GM18507 (cell line): ENCODE results near the gene UVRAG.

ENCODE experiments used
- DNase-seq: peaks from one replicate; pipeline ENCODE4 v3.0.0; 2011; ENCODE audit warnings: low read depth; ENCODE audit not compliant: insufficient read length; ENCODE audit errors: extremely low spot score
- FAIRE-seq: peaks from 2 replicates; lab custom pipeline; 2011; peaks lifted over from hg19 to GRCh38; lab: Jason Lieb, UNC

The UVRAG gene

GRCh38 chr11:76115555-76115954 lies 300.5 kb downstream of the UVRAG start:
- no peak for DNase-seq
- FAIRE-seq: no peak

- DNase-seq (no peak), FAIRE-seq (no peak)
Observed at GRCh38 chr11:76119032-76119431, 304.0 kb downstream of the UVRAG start.

GRCh38 chr11:76119779-76120178 lies 304.8 kb downstream of the UVRAG start:
- FAIRE-seq: no peak
- DNase-seq: no peak

- FAIRE-seq (no peak), DNase-seq (no peak)
Observed at GRCh38 chr11:76120513-76121101, 305.6 kb downstream of the UVRAG start.

- no peak for FAIRE-seq
- no peak for DNase-seq
Observed at GRCh38 chr11:76123248-76123647, 308.2 kb downstream of the UVRAG start.

GRCh38 chr11:76124905-76125770 lies 310.1 kb downstream of the UVRAG start:
- DNase-seq (no peak), FAIRE-seq (peak; percentile 24)

- DNase-seq: no peak
- no peak for FAIRE-seq
Observed at GRCh38 chr11:76129729-76130128, 314.7 kb downstream of the UVRAG start.

GRCh38 chr11:76131142-76131541 lies 316.1 kb downstream of the UVRAG start:
- FAIRE-seq (no peak), DNase-seq (no peak)

GRCh38 chr11:76131671-76132631 lies 316.9 kb downstream of the UVRAG start:
- FAIRE-seq (no peak), DNase-seq (no peak)

GRCh38 chr11:76134239-76134638 lies 319.2 kb downstream of the UVRAG start:
- DNase-seq (no peak), FAIRE-seq (no peak)

- DNase-seq (no peak), FAIRE-seq (no peak)
Observed at GRCh38 chr11:76135491-76135890, 320.5 kb downstream of the UVRAG start.

GRCh38 chr11:76139314-76139713 lies 324.3 kb downstream of the UVRAG start:
- no peak for FAIRE-seq
- DNase-seq: no peak

- DNase-seq (no peak), FAIRE-seq (no peak)
Observed at GRCh38 chr11:76140912-76141574, 326.0 kb downstream of the UVRAG start.

GRCh38 chr11:76141901-76142588 lies 327.0 kb downstream of the UVRAG start:
- no peak for DNase-seq
- no peak for FAIRE-seq

- no peak for FAIRE-seq
- DNase-seq: no peak
Observed at GRCh38 chr11:76143274-76143673, 328.3 kb downstream of the UVRAG start.

GRCh38 chr11:76147106-76147740 lies 332.2 kb downstream of the UVRAG start:
- DNase-seq (no peak), FAIRE-seq (no peak)

- no peak for FAIRE-seq
- DNase-seq: no peak
Observed at GRCh38 chr11:76148231-76148630, 333.2 kb downstream of the UVRAG start.

GRCh38 chr11:76148941-76149613 lies 334.1 kb downstream of the UVRAG start:
- FAIRE-seq: no peak
- no peak for DNase-seq
